A549 treated with RU486 at 1 μM for 4 hours (cell line): ENCODE results near the gene KY. TPM values are rescaled to one million over a fixed set of nuclear protein-coding genes. Genes with fewer than 3 reads are reported as not detected.

ENCODE experiments used
- total RNA-seq: library from RNA; stranded (reverse); fragments of 200-300 nt; extraction: Qiagen RNA extraction; gene quantifications from 5 replicates; pipeline ENCODE4 v1.2.3, GENCODE V29; 2022; ENCODE audit warnings: low read depth

The KY gene
- 0.07 to 0.21 TPM (median 0.10 TPM) in 4 of 5 replicates, not detected in the other for total RNA-seq

GRCh38 chr3:134650431-134651346 lies at the start of gene KY:
TSS of gene KY (minus strand) at chr3:134651022. CDS start at chr3:134650960, 62 bp downstream.

Other genes starting within 250 kb of the KY start
- 34.3 to 51.5 TPM (median 47.6 TPM) in 5 replicates for gene ANAPC13, start 165.0 kb downstream of the KY start, total RNA-seq
- gene CEP63, start 165.0 kb downstream of the KY start, total RNA-seq, result 11.6 to 17.0 TPM (median 14.0 TPM) in 5 replicates
- 0.12 to 0.16 TPM (median 0.14 TPM) in 4 of 5 replicates, not detected in the other for gene EPHB1, start 144.2 kb upstream of the KY start, total RNA-seq